ENCODE data around the gene RAB10.

GRCh38 chr2:26144031-26144430, 110.1 kb downstream of the RAB10 start:
- TF ChIP-seq CTCF (IDR thresholded peaks at IDR 0.05) (no peak), POLR2AphosphoS5 (IDR thresholded peaks at IDR 0.05) (no peak)

All from upper lobe of left lung (tissue), 4 donors.